Hepatocyte (in vitro differentiated cells): Measurements from ENCODE around the gene GLI2. TPM values are rescaled to one million over a fixed set of nuclear protein-coding genes. Genes with fewer than 3 reads are reported as not detected.

Experiments used
- DNase-seq: peaks from one replicate; pipeline ENCODE4 v3.0.0-alpha.2; 2016; ENCODE audit warnings: low spot score
- H2AFZ ChIP-seq: fragments of 200-600 bp; sonication (generic); 2 replicates; pipeline ENCODE4 v1.6.0; 2016; ENCODE audit warnings: antibody characterized with exemption, mild to moderate bottlenecking
- H3K27ac ChIP-seq: fragments of 200-600 bp; sonication (generic); 2 replicates; pipeline ENCODE4 v1.5.1; 2016; ENCODE audit warnings: mild to moderate bottlenecking
- H3K27me3 ChIP-seq: fragments of 200-600 bp; sonication (generic); 2 replicates; pipeline ENCODE4 v1.6.1; 2016
- H3K36me3 ChIP-seq: fragments of 200-600 bp; sonication (generic); replicated peaks from 2 replicates; pipeline ENCODE4 v1.5.1; 2016; ENCODE audit warnings: low read depth; ENCODE audit not compliant: insufficient read depth
- H3K4me1 ChIP-seq: fragments of 200-600 bp; sonication (generic); 2 replicates; pipeline ENCODE4 v1.5.1; 2016; ENCODE audit warnings: mild to moderate bottlenecking, moderate library complexity; ENCODE audit not compliant: insufficient read depth
- H3K4me2 ChIP-seq: fragments of 200-600 bp; sonication (generic); 2 replicates; pipeline ENCODE4 v1.6.0; 2016
- H3K4me3 ChIP-seq: fragments of 200-600 bp; sonication (generic); 2 replicates; pipeline ENCODE4 v1.5.1; 2016; ENCODE audit warnings: mild to moderate bottlenecking
- H3K79me2 ChIP-seq: fragments of 200-600 bp; sonication (generic); 2 replicates; pipeline ENCODE4 v1.6.0; 2017; ENCODE audit warnings: mild to moderate bottlenecking
- H3K9me2 ChIP-seq: fragments of 200-600 bp; sonication (generic); replicated peaks from 2 replicates; pipeline ENCODE4 v1.6.0; 2017; ENCODE audit warnings: mild to moderate bottlenecking; ENCODE audit not compliant: insufficient read depth
- H3K9me3 ChIP-seq: fragments of 200-600 bp; sonication (generic); 2 replicates; pipeline ENCODE4 v1.5.1; 2016; ENCODE audit warnings: low read depth, mild to moderate bottlenecking
- H4K20me1 ChIP-seq: fragments of 200-600 bp; sonication (generic); 2 replicates; pipeline ENCODE4 v1.6.0; 2016; ENCODE audit warnings: mild to moderate bottlenecking; ENCODE audit not compliant: insufficient read depth, poor library complexity, severe bottlenecking
- EZH2 ChIP-seq: fragments of 200-600 bp; sonication (generic); IDR thresholded peaks from 2 replicates; pipeline ENCODE4 v1.6.1; 2016; ENCODE audit warnings: antibody characterized with exemption, mild to moderate bottlenecking, borderline replicate concordance
- EZH2phosphoT487 ChIP-seq: fragments of 200-600 bp; sonication (generic); IDR thresholded peaks from one replicate; pipeline ENCODE4 v1.6.1; 2018; ENCODE audit warnings: antibody characterized with exemption, mild to moderate bottlenecking, low read depth, moderate library complexity; ENCODE audit not compliant: unreplicated experiment, severe bottlenecking
- WGBS: methylation state at CpG from one replicate; pipeline ENCODE4 v1.1.6; 2016; ENCODE audit warnings: low lambda C conversion rate; ENCODE audit errors: missing lambda C conversion rate; 5-methylcytosine and 5-hydroxymethylcytosine counted together
- polyA plus RNA-seq: library from polyadenylated mRNA; unstranded; fragments of >200 nt; fragmentation: Nextera tagmentation; extraction: Ambion mirVana; gene quantifications from 2 replicates; pipeline ENCODE4 v1.2.1, GENCODE V29; 2016
- total RNA-seq: library from RNA; depleted of rRNA; stranded (reverse); fragments of >200 nt; gene quantifications from 2 replicates; pipeline ENCODE4 v1.2.3, GENCODE V29; 2014
- TF ChIP-seq, protein P1 (sequence below): fragments of 200-600 bp; sonication (generic); IDR thresholded peaks from 2 replicates; pipeline ENCODE4 v1.5.1; 2016; ENCODE audit warnings: antibody characterized with exemption, mild to moderate bottlenecking; ENCODE audit not compliant: poor library complexity

Gene GLI2
- total and polyA plus RNA-seq, 2 experiments from 2014 or later, result 5.3 to 5.8 TPM

DNA sequence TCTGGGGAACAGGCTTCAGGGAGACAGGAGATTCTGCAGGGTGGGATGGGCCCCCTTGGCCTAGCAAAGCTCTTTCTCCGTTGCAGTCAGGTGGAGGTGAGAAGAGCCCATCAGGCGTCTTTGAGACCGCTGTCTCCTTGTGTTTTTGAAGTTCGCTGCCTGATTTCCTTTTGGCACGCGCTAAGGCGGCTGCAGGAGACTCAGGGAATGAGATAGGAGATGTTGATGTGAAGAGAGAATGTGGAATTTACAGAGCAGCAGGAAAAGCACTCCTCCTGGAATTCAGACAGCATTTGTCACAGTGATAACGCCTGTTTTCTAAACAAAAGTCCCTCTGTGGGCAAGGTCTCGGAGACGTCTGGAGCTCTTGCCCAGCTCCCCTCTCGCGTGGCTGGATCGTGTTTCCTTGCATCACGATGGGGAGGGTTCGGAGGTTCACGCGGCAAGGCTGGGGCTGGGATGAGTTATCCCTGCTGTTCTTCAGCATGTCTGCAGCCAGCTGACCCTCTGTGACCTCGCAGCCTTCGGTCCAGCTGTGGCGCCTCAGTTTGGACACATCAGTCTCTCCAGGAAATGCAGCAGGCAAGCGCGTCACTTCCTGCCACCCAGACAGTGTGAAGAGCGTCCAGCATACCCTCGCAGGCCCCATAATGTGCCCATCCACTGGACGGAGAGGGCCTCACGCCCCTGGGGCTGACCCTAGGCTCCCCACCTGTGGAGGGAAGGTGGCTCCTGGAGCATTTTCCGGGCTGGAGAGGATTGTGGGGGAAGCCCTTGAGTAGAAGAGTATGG, 30.2 kb downstream of the GLI2 start:
- peak overlapping the region; percentile 64 for H3K4me2 ChIP-seq
- peaks cover 37% of the 10 kb centered on the region for H3K79me2 ChIP-seq
- no peaks in the 10 kb centered on the region for H3K9me3 ChIP-seq
- peaks cover 34% of the 10 kb centered on the region for H3K4me1 ChIP-seq
- H2AFZ ChIP-seq, result no peak overlapping the region
- H4K20me1 ChIP-seq, result no peaks in the 10 kb centered on the region
- no peaks in the 10 kb centered on the region for H3K9me2 ChIP-seq
- H3K27ac ChIP-seq, result peak overlapping the region; percentile 96
- H3K27me3 ChIP-seq, result no peaks in the 10 kb centered on the region
- TF ChIP-seq, protein P1, sequence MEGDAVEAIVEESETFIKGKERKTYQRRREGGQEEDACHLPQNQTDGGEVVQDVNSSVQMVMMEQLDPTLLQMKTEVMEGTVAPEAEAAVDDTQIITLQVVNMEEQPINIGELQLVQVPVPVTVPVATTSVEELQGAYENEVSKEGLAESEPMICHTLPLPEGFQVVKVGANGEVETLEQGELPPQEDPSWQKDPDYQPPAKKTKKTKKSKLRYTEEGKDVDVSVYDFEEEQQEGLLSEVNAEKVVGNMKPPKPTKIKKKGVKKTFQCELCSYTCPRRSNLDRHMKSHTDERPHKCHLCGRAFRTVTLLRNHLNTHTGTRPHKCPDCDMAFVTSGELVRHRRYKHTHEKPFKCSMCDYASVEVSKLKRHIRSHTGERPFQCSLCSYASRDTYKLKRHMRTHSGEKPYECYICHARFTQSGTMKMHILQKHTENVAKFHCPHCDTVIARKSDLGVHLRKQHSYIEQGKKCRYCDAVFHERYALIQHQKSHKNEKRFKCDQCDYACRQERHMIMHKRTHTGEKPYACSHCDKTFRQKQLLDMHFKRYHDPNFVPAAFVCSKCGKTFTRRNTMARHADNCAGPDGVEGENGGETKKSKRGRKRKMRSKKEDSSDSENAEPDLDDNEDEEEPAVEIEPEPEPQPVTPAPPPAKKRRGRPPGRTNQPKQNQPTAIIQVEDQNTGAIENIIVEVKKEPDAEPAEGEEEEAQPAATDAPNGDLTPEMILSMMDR, result no peak
- TF ChIP-seq EZH2phosphoT487 (no peak), EZH2 (no peak)
- WGBS, result 33% methylated on average over 27 of the region's 27 CpGs
- H3K36me3 ChIP-seq, result no peaks in the 10 kb centered on the region
- H3K4me3 ChIP-seq, result no peak overlapping the region
- peak; percentile 73 for DNase-seq

DNA sequence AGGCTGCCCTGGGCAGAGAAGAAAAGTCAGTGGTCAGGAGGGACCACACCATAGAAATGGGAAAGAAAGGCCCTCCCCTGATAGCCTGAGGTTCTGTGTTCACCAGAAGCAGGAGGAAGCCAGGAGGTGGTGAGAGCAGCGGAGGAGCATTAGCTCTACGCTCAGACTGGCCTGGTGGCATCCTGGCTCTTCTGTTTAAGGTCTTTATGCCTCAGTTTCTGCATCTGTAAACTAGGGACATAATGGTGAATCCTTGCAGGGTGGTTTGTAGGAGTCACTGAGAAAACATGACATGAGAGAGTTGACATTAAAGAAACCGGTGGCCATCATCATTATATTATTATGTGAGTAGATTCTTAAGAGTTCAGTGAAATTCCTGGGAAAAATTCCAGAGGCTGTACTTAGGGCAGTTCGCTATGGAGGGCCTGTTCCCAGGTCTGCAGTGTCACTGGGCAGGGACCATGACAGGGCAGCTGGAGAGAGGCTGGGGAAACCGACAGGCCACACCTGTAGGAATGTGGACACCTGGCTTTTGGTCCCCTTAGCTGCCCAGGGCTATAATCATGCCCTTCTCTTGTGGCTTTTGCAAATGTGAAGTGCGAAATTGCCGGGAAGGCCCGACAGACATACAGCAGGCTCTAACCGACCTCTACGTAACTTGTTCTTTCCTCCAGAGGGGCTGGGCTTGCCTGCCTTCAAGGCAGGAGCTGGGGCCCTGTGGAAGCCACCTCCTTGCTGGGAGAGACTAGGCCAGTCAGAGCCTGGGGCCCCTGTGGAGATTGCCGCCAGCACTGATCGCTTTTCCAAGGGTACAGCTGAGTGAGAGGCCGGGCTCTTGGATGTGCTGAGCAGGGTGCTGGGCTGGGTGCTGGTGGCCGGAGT, 31.0 kb downstream of the GLI2 start:
- WGBS, result 73% methylated on average over 12 of the region's 14 CpGs
- Histone ChIP-seq H3K9me2 (no peaks in the 10 kb centered on the region), H3K36me3 (no peaks in the 10 kb centered on the region), H3K4me3 (no peak overlapping the region), H3K79me2 (peaks cover 35% of the 10 kb centered on the region), H3K27me3 (no peaks in the 10 kb centered on the region), H2AFZ (no peak overlapping the region), H4K20me1 (no peaks in the 10 kb centered on the region), H3K4me2 (peak overlapping the region; percentile 64), H3K4me1 (peaks cover 42% of the 10 kb centered on the region), H3K27ac (peak overlapping the region; percentile 96), H3K9me3 (no peaks in the 10 kb centered on the region)
- no peak for TF ChIP-seq EZH2phosphoT487
- DNase-seq, result no peak

DNA sequence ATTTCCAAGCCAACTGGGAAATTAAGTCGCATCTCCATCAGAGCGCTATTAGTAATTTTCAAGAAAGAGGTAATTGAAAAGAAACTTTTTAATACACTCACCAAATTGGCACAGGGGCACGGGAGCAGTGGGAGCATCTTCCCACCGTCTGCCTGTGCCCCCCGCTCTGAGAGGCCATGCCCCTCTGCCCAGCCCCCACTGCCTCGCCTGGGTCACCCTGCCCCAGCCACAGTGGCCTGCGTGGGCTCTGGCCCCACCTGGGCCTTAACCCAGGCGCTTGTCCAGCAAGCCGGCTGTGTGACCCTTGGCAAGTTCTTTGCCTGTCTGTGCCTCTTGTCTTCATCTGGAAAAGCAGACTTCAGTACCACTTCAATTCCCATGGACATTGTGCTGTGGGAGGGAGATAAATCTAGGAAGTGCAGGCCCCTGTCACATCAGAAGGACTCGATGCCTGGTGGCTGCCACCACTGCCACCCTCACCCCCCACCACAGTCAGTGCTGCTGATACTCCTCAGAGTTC, 31.9 kb downstream of the GLI2 start:
- no peak overlapping the region for H2AFZ ChIP-seq
- H3K4me3 ChIP-seq, result no peak overlapping the region
- WGBS, result 94% methylated on average over 10 of the region's 10 CpGs
- TF ChIP-seq EZH2phosphoT487 (no peak), EZH2 (no peak)
- TF ChIP-seq, protein P1, result no peak
- peaks cover 34% of the 10 kb centered on the region for H3K79me2 ChIP-seq
- no peaks in the 10 kb centered on the region for H3K36me3 ChIP-seq
- H4K20me1 ChIP-seq, result no peaks in the 10 kb centered on the region
- H3K27me3 ChIP-seq, result no peaks in the 10 kb centered on the region
- peak overlapping the region; percentile 96 for H3K27ac ChIP-seq
- H3K9me3 ChIP-seq, result no peaks in the 10 kb centered on the region
- no peak for DNase-seq
- peaks cover 48% of the 10 kb centered on the region for H3K4me1 ChIP-seq
- H3K4me2 ChIP-seq, result no peak overlapping the region
- H3K9me2 ChIP-seq, result no peaks in the 10 kb centered on the region
